Aorta (tissue), 5 donors: ENCODE data around the gene SLC9C1. TPM values are rescaled to one million over a fixed set of nuclear protein-coding genes. Genes with fewer than 3 reads are reported as not detected.
"Not testable (repeated sequence)": the region's sequence is repeated elsewhere in the genome, so short reads cannot be mapped to it uniquely, and the experiment has no call there.

Source experiments
- ATAC-seq: fragments of 200-7000 bp; cut with Tn5 transposase; one replicate; pipeline ENCODE4 v1.9.1; 2022; ENCODE audit warnings: moderate library complexity; ENCODE audit not compliant: low FRiP score
- DNase-seq, 2 donors: peaks; one replicate each; pipeline ENCODE4 v3.0.0-alpha.2; 2020
- H3K27ac ChIP-seq, 2 donors: one replicate each; pipeline ENCODE4 v1.5.1; 2013; ENCODE audit warnings: low read length in 2 of 2, mild to moderate bottlenecking in 2 of 2, moderate library complexity in 2 of 2, control low read depth in 1 of 2, inconsistent platforms in 1 of 2, low read depth in 1 of 2
- H3K27me3 ChIP-seq, 2 donors: one replicate each; pipeline ENCODE4 v1.6.1; 2013; ENCODE audit warnings: control low read depth in 1 of 2, low read length in 1 of 2, mild to moderate bottlenecking in 1 of 2, moderate library complexity in 1 of 2; ENCODE audit not compliant: insufficient read depth in 2 of 2, control insufficient read depth in 1 of 2
- H3K36me3 ChIP-seq, 2 donors: one replicate each; pipeline ENCODE4 v1.6.1; 2013; ENCODE audit warnings: control low read depth in 1 of 2, low read length in 1 of 2, mild to moderate bottlenecking in 1 of 2; ENCODE audit not compliant: insufficient read depth in 2 of 2, control insufficient read depth in 1 of 2
- H3K4me1 ChIP-seq, 2 donors: one replicate each; pipeline ENCODE4 v1.6.1; 2013; ENCODE audit warnings: low read length in 2 of 2, control low read depth in 1 of 2, mild to moderate bottlenecking in 1 of 2, moderate library complexity in 1 of 2; ENCODE audit not compliant: insufficient read depth in 2 of 2, control insufficient read depth in 1 of 2
- H3K4me3 ChIP-seq, 2 donors: one replicate each; pipeline ENCODE4 v1.5.1; 2013; ENCODE audit warnings: low read length in 2 of 2, control low read depth in 1 of 2, mild to moderate bottlenecking in 1 of 2
- H3K9me3 ChIP-seq: one replicate; pipeline ENCODE4 v1.6.1; 2013; ENCODE audit warnings: mild to moderate bottlenecking, low read length; ENCODE audit not compliant: control insufficient read depth
- WGBS, 2 donors: extraction: QIAGEN DNeasy Blood & Tissue Kit; methylation state at CpG; one replicate each; pipeline ENCODE4 v1.1.7; 2013; 5-methylcytosine and 5-hydroxymethylcytosine counted together
- intact Hi-C, 2 donors: fragments of 100-400 bp; cut with DNase I; formaldehyde crosslinking; loops; one replicate each; pipeline versions ENCODE4 v1.14.2 to v1.15.0; 2022
- polyA plus RNA-seq, 2 donors: library from polyadenylated mRNA; stranded (reverse); fragments of 200-250 nt; gene quantifications; one replicate each; pipeline ENCODE4 v1.2.3, GENCODE V29; 2013
- total RNA-seq, 2 donors: library from RNA; stranded (reverse); fragmentation: NEBNext Ultra II Directional; extraction: Animal tissue kit (Norgen Biotek cat#: 25700); gene quantifications; one replicate each; pipeline ENCODE4 v1.2.1, GENCODE V29; 2021
- donor health status: healthy with polysubstance abuse.
- donor health status: Bipolar disorder and iron deficiency.
- donor health status: DM: no; HTN: no; CAD: no.
- donor health status: DM: no; HTN: no; CAD: no.
- donor health status: DM: yes; HTN: yes; CAD: no.

The SLC9C1 gene
- total and polyA plus RNA-seq, 4 donors, result 0.29 to 0.81 TPM; not detected in 2

- Histone ChIP-seq H3K9me3 (peaks cover 5% of the 10 kb centered on the region), H3K4me1 (no peaks in the 10 kb centered on the region), H3K27me3 (no peaks in the 10 kb centered on the region), H3K4me3 (no peak overlapping the region), H3K36me3 (no peaks in the 10 kb centered on the region), H3K27ac (no peak overlapping the region)
- intact Hi-C loops, result no loop called here
- WGBS, 2 donors, result 90 to 91% methylated on average over 1 of the region's 1 CpG
- DNase-seq (no peak), ATAC-seq (no peak)
These were observed 96.9 kb downstream of the SLC9C1 start for GRCh38 chr3:112197131-112197530.

GRCh38 chr3:112187300-112187699 lies 106.7 kb downstream of the SLC9C1 start:
- H3K9me3 ChIP-seq, result no peaks in the 10 kb centered on the region
- H3K4me3 ChIP-seq, result no peak overlapping the region
- H3K4me1 ChIP-seq, result no peaks in the 10 kb centered on the region
- no peak for DNase-seq
- no peak overlapping the region for H3K27ac ChIP-seq
- intact Hi-C loops, result no loop called here
- 81 to 88% methylated on average over 1 of the region's 1 CpG for WGBS, 2 donors
- H3K36me3 ChIP-seq, result no peaks in the 10 kb centered on the region
- ATAC-seq, result no peak
- no peaks in the 10 kb centered on the region for H3K27me3 ChIP-seq

GRCh38 chr3:112185423-112186035 lies 108.5 kb downstream of the SLC9C1 start:
- H3K4me1 ChIP-seq, H3K4me3 ChIP-seq, intact Hi-C loops, H3K27me3 ChIP-seq, H3K27ac ChIP-seq, H3K9me3 ChIP-seq, H3K36me3 ChIP-seq: not testable (repeated sequence)
- 14 to 18% methylated on average over 16 to 40 of the region's 42 CpGs for WGBS, 2 donors
- peak in 1 of 2 donors; percentile 29 for DNase-seq
- ATAC-seq, result peak; percentile 64

- Histone ChIP-seq H3K4me3 (no peak overlapping the region), H3K27ac (no peak overlapping the region), H3K4me1 (no peaks in the 10 kb centered on the region), H3K27me3 (no peaks in the 10 kb centered on the region), H3K36me3 (no peaks in the 10 kb centered on the region), H3K9me3 (no peaks in the 10 kb centered on the region)
- intact Hi-C loops, result no loop called here
- 86 to 90% methylated on average over 6 of the region's 6 CpGs for WGBS, 2 donors
- ATAC-seq (no peak), DNase-seq (peak in 1 of 2 donors; percentile 17)
These were observed 118.4 kb downstream of the SLC9C1 start for GRCh38 chr3:112175646-112176045.

GRCh38 chr3:112175037-112175436 lies 119.0 kb downstream of the SLC9C1 start:
- Histone ChIP-seq H3K9me3 (no peaks in the 10 kb centered on the region), H3K4me1 (no peaks in the 10 kb centered on the region), H3K27ac (no peak overlapping the region), H3K36me3 (no peaks in the 10 kb centered on the region), H3K4me3 (no peak overlapping the region), H3K27me3 (no peaks in the 10 kb centered on the region)
- no peak for ATAC-seq
- DNase-seq, result no peak
- intact Hi-C loops, result no loop called here
- 94 to 100% methylated on average over 5 of the region's 5 CpGs for WGBS, 2 donors

- H3K4me1 ChIP-seq, result no peaks in the 10 kb centered on the region
- DNase-seq (no peak), ATAC-seq (no peak)
- no peaks in the 10 kb centered on the region for H3K27me3 ChIP-seq
- intact Hi-C loops, result no loop called here
- no peak overlapping the region for H3K4me3 ChIP-seq
- WGBS, 2 donors, result 82 to 89% methylated on average over 3 of the region's 3 CpGs
- no peak overlapping the region for H3K27ac ChIP-seq
- no peaks in the 10 kb centered on the region for H3K36me3 ChIP-seq
- H3K9me3 ChIP-seq, result peaks cover 1% of the 10 kb centered on the region
These were observed 122.9 kb downstream of the SLC9C1 start for GRCh38 chr3:112171144-112171543.

- Histone ChIP-seq H3K27ac (no peak overlapping the region), H3K4me3 (no peak overlapping the region), H3K4me1 (no peaks in the 10 kb centered on the region), H3K27me3 (no peaks in the 10 kb centered on the region), H3K36me3 (no peaks in the 10 kb centered on the region), H3K9me3 (peaks cover 1% of the 10 kb centered on the region)
- no peak for ATAC-seq
- DNase-seq, result no peak
- WGBS, 2 donors, result 89 to 92% methylated on average over 2 of the region's 2 CpGs
- intact Hi-C loops, result no loop called here
These were observed 124.0 kb downstream of the SLC9C1 start for GRCh38 chr3:112170046-112170445.

GRCh38 chr3:112167758-112168157 lies 126.3 kb downstream of the SLC9C1 start:
- no peak for ATAC-seq
- no peak overlapping the region for H3K27ac ChIP-seq
- peaks cover 1% of the 10 kb centered on the region for H3K9me3 ChIP-seq
- H3K4me3 ChIP-seq, result no peak overlapping the region
- H3K4me1 ChIP-seq, result no peaks in the 10 kb centered on the region
- 81 to 93% methylated on average over 2 of the region's 2 CpGs for WGBS, 2 donors
- DNase-seq, result no peak
- H3K36me3 ChIP-seq, result no peaks in the 10 kb centered on the region
- no peaks in the 10 kb centered on the region for H3K27me3 ChIP-seq
- intact Hi-C loops, result no loop called here

- Histone ChIP-seq H3K4me1 (no peaks in the 10 kb centered on the region), H3K4me3 (no peak overlapping the region), H3K27me3 (no peaks in the 10 kb centered on the region), H3K9me3 (peaks cover 4% of the 10 kb centered on the region), H3K36me3 (no peaks in the 10 kb centered on the region), H3K27ac (no peak overlapping the region)
- ATAC-seq (no peak), DNase-seq (no peak)
- 90 to 91% methylated on average over 1 of the region's 1 CpG for WGBS, 2 donors
- intact Hi-C loops, result no loop called here
These were observed 144.9 kb downstream of the SLC9C1 start for GRCh38 chr3:112149136-112149535.
